ENCODE measurements around the gene GCFC2.

The GCFC2 gene

GRCh38 chr2:75627902-75628504 lies 82.7 kb downstream of the GCFC2 start:
- peak; percentile 78 for DNase-seq (ENCODE audit: low read depth)

DNA sequence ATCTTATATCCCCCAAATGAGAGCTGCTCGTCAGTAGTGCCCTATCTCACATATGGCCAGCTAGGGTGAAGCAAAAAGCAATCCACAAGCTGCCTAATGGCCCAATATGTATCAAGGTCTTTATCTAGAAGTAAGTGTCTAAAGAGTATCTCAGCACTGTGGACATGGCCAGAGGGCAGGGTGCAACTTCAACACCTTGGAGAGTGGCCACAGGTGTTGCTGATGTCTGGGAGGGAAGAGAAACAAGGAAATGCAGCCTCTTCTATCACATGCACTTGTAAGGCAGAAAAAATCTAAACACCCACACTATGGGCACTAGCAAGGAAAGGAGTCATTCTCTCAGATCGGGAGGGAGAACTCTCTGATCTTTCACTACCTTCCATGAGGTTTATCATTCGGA lies 87.8 kb downstream of the GCFC2 start:
- DNase-seq (ENCODE audit: low read depth): no peak

DNA sequence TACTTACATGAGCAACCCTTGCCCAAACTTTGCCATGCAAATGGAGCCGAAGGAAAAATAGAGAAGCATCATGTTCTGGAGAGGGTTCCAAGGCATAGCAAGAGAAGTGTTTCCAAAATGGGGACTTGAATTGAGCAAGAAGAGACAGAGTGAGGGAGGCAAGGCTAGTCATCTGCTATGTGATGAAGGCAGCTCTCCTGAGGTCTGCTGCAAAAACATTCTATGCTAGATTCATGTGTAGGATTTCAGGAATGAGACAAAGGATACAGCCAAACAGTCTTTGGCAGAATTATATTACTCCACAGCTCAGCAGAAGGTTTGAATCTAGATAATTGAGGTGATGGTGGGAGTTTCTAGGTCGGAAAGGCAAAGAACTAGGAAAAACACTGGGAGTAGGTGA lies 88.2 kb downstream of the GCFC2 start:
- no peak for DNase-seq (ENCODE audit: low read depth)

DNA sequence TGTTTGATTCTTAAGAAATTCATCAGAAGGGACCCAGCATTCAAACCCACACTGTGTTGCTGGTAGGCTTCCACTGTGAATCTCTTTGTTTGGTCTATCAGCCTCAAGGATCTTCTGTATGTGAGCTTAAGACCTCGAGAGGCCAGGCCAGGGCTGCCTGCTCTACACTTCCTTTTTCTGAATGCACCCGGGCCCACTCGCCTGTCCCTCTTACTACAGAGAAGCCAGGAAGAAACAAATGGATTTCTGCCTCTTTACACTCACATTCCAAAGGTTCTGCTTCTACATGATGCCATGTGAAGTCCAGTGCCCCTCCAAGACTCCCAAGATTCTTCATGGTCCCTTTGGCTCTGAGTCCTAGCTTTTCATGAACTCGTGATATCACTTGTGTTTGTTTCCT lies 89.5 kb downstream of the GCFC2 start:
- DNase-seq (ENCODE audit: low read depth): no peak

GRCh38 chr2:75619956-75620740 lies 90.6 kb downstream of the GCFC2 start:
- DNase-seq (ENCODE audit: low read depth): peak; percentile 36

DNA sequence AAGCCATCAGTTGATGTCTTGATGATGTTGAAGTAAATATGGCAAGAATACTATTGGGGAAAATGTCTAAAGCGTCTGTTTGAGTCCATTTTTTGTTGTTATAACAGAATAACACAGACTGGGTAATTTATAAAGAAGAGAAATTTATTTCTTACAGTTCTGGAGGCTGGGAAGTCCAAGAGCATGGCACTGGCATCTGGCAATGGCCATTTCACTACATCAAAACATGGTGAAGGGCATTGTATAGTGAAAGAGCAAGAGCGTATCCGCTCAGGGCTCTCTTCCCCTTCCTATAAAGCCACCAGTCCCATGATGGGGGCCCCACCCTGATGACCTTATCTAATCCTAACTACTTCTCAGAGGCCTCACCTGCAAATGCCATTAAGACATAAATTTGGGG lies 93.8 kb downstream of the GCFC2 start:
- no peak for DNase-seq (ENCODE audit: low read depth)

GRCh38 chr2:75616406-75616805 lies 94.3 kb downstream of the GCFC2 start:
- DNase-seq (ENCODE audit: low read depth): no peak

DNA sequence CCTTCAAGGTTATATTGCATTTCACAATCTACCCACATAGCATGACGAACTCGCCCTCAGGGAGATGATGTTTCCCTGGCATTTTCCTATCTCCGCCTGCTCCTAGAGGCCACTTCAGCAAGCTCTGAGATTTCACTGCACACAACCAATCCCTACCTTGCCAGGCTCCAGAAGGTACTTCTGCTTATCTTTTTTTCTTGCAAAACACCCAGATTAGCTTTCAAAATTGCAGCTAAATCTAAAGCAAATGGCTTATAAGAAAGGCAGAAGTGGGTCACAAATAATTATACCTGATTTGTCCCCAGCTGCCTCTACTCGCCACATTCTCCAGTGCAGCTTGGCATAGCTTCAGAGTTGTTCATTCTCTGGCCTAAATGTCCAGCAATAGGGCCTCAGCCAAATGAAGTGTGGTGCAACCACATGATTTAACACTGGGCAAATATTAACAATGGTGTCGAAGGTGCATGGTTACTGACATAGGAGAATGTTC lies 96.5 kb downstream of the GCFC2 start:
- peak; percentile 19 for DNase-seq (ENCODE audit: low read depth)

DNA sequence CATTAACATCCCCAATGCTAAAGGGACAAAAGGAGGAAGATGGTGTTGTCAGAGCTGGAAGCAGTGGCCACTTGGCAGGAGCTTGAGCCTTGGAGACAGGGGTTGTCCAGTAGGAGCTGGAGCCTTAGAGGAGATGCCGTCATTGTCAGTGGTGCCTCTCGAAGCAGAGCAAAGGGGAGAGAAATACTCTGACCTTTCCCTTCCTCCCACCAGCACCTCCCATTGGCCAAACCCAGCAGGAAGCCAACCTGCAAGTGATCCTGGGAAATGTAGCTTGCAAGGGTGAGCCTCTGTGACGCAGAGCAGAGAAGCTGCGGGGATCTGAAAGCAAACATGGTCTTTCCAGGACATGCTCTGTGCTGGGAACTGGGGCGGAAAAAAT lies 97.9 kb downstream of the GCFC2 start:
- DNase-seq (ENCODE audit: low read depth): peak; percentile 18
